Measurements from ENCODE around the gene DLST.

- TF ChIP-seq CTCF (conservative IDR thresholded peaks at IDR 0.05) (no peak), EZH2 (IDR thresholded peaks at IDR 0.05; ENCODE audit: low read depth) (no peak)
These were observed 5.5 kb upstream of the DLST start, which contains the start of gene PROX2 for GRCh38 chr14:74875941-74876913.
